DOHH2 (cell line): Measurements from ENCODE around the gene TIGAR.

Experiments
- EZH2phosphoT487 ChIP-seq: fragments of 200-600 bp; sonication (generic); IDR thresholded peaks from 2 replicates; pipeline ENCODE4 v1.6.1; 2017; ENCODE audit warnings: borderline replicate concordance, mild to moderate bottlenecking, antibody characterized with exemption, low read length, moderate library complexity, mixed read lengths
- TF ChIP-seq, protein P1 (sequence below): fragments of 200-600 bp; sonication (generic); IDR thresholded peaks from one replicate; pipeline ENCODE4 v1.5.1; 2014; ENCODE audit warnings: antibody characterized with exemption, mild to moderate bottlenecking, low read depth, low read length; ENCODE audit not compliant: poor library complexity, severe bottlenecking

DNA sequence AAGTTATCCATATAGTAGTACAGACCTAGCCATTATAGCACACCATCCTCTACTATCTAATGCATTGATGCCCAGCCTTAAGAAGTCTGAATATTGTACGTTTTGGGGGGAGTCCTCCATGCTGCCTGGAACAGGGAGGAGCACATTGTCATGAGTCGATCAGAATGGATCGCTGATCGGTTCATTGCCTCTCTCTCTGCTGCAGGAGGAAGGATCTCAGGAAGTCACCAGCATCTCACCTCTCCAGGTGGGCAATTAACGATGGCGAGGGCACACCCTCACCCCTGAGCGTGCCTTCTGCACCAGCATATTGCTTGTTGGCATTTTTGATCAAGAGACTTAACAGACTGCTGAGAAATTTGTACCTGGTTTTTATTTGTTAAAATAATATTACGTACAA, 35.9 kb upstream of the TIGAR start:
- TF ChIP-seq, protein P1, sequence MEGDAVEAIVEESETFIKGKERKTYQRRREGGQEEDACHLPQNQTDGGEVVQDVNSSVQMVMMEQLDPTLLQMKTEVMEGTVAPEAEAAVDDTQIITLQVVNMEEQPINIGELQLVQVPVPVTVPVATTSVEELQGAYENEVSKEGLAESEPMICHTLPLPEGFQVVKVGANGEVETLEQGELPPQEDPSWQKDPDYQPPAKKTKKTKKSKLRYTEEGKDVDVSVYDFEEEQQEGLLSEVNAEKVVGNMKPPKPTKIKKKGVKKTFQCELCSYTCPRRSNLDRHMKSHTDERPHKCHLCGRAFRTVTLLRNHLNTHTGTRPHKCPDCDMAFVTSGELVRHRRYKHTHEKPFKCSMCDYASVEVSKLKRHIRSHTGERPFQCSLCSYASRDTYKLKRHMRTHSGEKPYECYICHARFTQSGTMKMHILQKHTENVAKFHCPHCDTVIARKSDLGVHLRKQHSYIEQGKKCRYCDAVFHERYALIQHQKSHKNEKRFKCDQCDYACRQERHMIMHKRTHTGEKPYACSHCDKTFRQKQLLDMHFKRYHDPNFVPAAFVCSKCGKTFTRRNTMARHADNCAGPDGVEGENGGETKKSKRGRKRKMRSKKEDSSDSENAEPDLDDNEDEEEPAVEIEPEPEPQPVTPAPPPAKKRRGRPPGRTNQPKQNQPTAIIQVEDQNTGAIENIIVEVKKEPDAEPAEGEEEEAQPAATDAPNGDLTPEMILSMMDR = no peak
- TF ChIP-seq EZH2phosphoT487 = no peak
